AML-193 (cell line): Measurements from ENCODE around the gene TMEM255B.
"Not testable (repeated sequence)": the region's sequence is repeated elsewhere in the genome, so short reads cannot be mapped to it uniquely, and the experiment has no call there.

Experiments used
- DNase-seq, 2 experiments: peaks; one replicate each; lab custom pipeline; 2025; lab: John Stamatoyannopoulos, UW

The TMEM255B gene

DNA sequence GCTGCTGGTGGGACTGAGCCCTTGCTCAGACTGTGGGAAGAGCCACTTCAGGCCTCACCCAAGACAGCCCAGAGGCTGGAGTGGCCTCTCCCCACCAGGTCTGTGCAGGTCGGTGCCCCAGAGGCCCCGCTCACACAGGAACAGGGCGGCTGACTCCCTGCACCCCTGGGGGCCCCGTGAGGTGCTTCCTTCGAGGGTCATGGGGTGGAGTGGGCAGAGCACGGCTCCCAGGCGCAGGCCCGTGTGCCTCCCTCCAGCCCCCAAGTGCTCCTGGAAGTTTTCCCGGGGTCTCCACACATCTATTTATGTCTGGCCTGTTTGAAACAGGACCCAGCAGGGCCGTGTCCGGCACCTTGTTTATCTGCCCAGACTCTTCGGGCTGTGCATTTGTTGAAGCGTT, 9.5 kb upstream of the TMEM255B start:
- no peak for DNase-seq

DNA sequence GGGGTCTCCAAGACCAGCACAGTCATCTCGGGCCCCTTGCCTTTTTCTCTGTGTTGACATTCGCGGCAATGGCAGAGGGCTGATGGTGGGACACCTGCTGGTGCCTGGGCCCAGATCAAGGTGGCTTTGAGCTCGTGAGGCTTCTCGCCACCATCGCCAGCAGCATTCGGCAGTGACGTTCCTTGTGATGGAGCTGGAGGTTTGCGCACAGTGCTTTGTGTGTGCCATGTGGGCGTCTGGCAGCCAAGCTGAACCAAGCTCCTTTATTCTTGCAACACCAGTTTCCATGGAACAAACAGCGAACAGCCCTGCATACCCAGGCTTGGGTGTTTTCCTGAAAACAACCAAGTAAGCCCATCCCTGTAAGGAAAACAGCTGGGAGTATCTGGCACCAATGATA, 9.1 kb upstream of the TMEM255B start:
- no peak for DNase-seq

DNA sequence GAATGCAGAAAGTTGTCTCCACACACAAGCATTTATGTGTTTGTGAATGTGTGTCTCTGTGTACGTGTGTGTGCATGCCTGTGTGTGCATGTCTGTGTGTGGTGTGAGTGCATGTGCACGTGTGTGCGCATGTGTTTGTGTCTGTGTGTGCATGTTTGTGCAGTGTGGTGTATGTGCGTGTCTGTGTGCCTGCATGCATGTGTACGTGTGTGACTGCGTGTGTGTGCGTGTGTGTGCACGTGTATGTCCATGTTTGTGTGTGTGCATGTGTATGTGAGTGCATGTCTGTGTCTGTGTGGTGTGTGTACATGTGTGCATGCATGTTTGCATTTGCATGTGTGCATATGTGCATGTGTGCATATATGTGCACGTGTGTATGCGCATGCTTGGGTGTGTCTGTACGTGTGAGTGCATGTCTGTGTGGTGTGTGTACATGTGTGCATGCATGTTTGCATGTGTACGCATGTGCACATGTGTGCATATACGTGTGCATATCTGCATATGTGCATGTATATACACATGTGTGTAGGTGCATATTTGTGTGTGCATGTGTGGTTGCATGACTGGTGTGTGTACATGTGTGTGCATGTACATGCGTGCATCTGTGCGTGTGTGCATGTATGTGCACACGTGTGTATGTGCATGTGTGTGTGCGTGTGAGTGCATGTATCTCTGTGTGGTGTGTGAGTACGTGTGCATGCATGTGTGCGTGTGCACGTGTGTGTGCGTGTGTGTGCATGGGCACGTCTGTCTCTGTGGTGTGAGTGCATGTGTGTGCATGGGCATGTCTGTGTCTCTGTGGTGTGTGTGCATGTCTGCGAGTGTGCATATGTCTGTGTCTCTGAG, 8.2 kb upstream of the TMEM255B start:
- DNase-seq: no peak

DNA sequence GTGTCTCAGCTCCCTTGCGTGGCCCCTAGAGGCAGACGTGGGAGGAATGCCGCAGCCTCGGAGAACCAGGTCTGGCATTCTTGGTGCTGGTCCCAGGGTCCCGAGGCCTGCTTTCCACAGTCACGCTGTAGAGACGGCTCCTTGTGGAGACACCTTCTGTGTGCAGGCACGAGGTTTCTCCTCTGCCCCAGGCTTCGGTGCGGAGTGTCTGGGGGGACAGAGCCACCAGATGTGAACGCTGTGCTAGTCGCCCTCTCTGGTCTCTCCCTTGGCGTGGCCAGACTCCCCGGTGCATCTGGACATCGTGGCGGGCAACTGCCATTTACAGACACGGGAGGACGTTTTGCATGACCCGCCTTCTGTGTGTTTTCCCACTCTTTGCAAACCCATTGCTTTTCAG, 7.5 kb upstream of the TMEM255B start:
- DNase-seq: no peak

DNA sequence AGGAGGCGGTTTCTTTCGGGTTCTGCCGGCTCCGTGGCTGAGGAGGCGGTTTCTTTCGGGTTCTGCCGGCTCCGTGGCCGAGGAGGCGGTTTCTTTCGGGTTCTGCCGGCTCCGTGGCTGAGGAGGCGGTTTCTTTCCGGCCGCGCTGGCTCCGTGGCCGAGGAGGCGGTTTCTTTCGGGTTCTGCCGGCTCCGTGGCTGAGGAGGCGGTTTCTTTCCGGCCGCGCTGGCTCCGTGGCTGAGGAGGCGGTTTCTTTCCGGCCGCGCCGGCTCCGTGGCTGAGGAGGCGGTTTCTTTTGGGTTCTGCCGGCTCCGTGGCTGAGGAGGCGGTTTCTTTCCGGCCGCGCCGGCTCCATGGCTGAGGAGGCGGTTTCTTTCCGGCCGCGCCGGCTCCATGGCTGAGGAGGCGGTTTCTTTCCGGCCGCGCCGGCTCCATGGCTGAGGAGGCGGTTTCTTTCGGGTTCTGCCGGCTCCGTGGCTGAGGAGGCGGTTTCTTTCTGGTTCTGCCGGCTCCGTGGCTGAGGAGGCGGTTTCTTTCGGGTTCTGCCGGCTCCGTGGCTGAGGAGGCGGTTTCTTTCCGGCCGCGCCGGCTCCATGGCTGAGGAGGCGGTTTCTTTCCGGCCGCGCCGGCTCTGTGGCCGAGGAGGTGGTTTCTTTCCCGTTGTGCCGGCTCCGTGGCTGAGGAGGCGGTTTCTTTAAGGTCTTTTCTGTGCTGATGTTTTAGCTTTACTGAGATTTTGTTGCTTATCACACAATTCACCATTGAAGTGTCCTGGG, 6.6 kb upstream of the TMEM255B start:
- not testable (repeated sequence) for DNase-seq

DNA sequence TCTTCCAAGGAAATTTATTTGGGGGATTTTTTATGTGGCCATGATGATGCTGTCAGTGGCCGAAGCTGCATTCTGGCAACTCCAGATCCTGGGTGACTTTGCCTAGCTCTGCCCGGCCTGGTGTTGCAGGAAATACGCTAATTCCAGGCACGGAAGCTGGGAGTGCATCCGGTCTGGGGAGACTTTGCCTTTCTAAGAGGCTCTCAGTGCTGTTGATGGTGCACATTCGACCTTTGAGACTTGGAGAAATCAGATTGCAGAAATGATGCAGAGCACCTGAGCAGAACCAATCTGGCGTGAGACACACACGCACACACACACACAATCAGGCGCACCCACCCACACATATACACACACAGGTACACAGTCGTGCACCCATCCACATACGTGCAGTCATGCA, 5.9 kb upstream of the TMEM255B start:
- no peak for DNase-seq

DNA sequence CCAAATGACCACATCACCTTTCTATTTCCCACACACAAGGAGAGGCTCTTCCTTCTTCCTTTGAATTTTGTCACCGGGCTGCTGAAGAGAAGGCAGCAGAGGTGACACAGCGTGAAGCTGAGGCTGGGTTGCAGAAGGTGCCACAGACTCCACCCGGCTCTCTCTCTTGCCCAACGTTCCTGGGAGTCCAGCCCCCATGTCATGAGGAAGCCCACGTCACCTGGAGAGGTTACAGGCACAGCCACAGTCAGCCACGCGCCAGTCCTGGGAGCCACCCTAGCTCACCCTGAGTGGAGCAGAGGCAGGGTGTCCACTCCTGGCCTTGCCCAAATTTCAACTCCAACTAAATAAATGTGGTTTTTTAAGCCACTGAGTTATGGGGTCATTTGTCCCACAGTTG, 4.8 kb upstream of the TMEM255B start:
- DNase-seq: no peak

DNA sequence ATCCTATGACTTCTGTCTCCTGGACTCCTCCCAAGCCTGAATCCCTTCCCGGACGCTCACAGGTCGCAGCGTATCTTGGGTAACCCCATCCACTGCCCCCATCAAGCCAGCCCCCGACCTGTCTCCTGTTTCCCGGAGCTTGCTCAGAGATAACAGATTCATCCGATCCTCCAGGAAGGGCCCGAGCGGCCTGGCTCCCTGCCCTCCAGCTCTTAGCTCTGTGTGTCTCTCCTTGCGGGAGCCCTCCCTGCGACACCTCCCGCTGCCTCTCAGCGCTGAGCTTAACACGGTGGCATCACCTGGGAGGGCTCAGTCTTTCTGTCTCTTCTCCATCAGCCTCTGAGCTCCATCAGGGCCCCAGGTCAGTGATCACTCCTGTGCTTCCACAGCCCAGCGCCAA, 4.3 kb upstream of the TMEM255B start:
- no peak for DNase-seq

DNA sequence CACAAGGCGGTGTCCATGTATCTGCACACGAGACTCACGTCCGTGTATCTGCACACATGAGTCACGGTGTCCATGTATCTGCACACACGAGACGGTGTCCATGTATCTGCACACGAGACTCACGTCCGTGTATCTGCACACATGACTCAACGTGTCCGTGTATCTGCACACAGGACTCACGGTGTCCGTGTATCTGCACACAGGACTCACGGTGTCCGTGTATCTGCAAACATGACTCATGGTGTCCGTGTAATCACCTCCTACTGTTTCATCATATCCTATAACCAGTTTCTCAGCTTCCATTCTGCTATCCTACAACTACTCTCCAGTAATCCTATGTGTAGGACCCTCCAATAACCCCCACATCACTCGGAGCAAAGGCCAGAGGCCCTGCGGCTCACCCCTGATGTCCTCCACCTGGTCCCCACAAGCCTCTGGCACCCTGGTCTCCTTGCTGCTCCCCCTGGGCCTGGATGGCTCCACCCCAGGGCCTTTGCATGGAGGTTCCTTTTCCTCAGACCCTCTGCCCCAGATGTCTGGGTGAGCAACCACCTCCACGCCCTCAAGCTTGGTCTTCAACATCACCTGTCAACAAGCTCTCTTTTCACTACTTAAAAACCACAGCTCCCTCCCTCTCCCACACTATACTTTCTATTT, 2.5 kb upstream of the TMEM255B start:
- DNase-seq: no peak

DNA sequence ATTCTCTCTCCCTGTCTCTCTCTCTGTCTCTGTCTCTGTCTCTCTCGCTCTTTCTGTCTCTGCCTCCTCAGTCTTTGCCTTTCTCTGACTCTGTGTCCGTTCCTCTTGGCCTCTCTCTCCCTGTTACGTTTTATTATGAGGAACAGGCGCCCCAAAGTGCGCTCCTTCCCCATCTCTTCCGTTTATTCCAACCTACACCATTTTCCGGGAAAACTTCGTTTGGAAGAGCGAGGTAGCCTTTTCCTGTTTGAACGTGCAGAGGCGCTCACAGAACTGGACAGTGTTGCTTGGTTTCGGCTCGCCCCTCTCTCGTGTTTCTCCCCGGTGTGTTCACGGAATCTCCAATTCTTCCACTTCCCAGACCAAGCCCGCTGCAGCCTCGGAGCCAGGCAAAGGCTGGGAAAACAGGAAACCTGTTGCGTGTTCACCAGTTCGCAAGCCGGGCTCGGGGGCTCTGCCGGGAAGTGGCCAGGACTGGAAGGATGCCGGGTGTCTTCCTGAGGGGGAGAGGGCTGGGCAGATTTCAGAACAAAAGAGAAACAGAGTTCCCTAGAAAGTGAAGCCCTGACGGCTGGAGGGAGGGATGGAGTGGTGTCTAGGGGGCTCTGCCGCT, 605 bp downstream of the TMEM255B start:
- DNase-seq: no peak

DNA sequence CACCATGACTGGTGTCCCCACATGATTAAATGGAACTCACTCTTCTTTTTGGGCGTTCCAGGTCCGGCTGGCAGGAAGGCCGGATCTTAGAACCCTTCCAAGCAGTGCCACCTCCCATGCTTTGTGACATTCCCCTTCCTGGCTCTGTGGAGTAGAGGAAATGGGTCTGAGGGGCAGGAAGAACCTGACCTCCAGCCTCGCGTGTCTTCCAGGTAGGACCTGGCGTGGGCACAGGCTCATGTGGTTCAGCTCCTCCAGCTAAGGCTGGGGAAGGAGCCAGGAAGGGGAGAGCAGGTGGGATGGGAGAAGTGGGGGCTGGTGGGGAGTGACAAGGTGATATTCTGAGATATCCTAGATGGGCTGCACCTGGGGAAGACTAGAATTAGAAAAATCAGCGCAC, 2.1 kb downstream of the TMEM255B start:
- DNase-seq: no peak

DNA sequence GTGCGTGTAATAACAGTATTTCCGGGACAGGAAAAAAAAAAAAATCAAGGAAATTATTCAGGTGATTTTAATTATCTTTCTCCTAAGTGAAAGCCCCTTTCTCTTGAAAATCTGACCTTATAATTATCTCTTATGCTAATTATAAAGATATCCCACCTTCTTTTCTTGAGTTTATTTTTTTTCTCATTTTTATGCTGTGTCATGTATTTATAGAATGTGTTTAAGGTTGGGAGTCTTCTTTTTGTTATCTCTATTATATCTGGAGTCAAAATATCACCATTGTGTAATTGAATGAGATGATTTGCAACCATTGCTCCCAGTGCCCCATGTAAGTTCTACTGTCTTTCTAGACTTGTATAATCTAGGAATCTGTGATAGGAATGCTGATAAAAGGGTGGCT, 3.0 kb downstream of the TMEM255B start:
- DNase-seq: no peak

DNA sequence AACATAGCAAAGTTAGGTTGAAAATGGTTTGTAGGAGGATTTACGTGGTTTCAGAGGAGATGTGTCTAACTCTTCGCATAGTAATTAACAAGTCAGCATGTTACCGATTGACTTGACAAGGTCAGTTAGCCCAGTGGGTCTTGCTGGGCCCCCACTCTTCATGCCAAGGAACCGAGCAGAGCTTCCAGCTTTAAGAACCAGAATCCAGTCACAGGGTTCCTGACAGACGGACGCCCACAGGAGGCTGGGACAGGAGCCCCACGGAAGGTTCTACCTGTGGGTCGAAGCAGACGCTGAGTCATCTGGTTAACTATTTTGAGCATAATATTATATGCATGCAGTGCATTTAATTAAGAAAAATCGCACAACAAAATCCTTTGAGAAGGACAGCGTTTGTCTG, 3.5 kb downstream of the TMEM255B start:
- DNase-seq: no peak

DNA sequence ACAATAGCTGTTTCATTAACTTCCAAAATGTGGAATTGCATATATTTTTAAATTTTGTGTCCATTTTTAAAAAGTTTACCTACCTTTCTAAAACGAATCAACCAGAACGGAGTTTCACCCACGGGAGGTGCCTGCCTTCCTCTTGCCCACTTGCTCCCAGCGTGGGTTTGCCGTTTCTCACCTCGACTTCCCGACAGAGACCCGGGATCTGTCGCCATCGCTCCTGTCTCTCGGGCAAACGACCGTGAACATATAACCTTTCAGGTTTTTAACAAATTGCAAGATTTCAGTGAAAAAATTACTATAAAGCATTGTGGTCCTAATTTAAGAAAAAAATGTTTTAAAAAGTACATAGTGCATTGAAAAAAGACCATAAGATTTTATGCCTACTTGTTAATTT, 4.2 kb downstream of the TMEM255B start:
- no peak for DNase-seq

DNA sequence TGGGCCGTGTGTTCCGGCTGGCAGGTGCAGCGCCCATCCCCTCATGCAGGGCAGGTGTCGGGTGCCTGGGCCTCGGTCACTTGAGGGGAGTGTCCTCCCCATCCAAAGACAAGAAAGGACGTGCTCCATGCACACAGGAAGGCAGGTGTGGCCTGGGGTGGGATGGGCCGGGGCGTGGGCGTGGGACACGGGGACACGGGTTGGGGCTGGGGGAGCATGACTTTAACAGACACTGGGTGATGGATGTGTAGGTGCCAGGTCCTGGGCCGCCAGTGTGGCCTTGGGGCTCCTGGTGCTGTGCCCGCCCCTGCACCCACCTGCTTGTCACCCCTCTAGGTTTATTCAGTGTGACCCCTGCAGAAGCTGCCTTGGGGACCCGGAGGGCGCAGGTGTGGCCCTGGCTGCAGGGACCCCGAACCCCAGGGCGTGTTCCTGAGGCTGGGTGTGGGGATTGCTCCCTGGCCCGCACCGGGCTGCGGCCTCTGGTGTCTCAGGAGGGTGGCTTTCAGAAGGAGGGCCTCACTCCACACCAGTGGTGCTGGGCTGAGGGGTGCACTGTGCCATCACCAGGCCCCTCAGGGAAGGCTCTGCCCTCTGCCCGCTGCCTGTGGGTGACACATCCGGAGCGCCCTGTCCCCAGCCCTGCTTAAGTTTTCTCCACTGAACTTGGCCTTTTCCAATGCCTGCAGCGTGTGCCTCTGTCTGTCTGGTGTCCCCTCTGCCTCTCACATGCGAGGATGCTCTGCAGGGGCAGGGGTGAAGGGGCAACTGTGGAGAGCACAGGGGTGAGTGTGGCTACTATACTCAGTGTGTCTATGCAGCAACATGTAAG, 5.2 kb downstream of the TMEM255B start:
- DNase-seq: no peak

DNA sequence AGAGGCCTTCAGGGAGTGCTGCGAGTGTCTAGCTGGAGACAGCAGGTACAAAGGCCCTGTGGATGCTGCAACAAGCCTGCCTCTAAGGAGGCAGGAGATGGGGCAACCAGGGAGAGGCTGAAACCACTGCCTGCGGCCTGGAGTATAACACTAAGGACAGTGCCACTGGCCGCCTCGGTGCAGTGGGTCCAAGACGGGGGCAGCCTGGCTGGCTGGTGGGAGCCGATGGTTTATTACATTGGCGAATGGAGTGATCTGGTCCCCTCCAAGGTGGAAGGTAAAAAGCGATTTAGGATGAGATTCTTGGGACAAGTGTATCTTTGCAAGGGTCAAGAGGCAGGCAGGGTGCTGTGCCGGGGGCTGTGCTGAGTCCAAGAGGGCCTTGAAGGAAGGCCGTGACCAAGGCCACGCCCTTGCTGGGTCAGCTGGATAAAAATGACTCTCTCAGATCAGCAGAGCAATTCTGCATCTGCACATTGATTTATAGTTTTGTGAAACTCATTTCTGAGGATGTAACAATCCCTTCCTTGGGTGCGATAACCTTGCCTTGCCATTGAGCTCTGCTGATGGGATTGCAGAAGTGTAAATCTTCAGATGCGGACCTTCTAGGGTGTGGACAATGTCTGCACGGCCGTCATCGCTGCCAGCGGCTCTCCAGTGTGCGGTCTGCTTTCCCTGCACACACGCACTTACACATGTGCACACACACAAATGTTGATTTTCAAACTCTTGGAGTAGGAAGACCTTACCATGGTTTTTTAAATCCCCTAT, 6.0 kb downstream of the TMEM255B start:
- no peak for DNase-seq

DNA sequence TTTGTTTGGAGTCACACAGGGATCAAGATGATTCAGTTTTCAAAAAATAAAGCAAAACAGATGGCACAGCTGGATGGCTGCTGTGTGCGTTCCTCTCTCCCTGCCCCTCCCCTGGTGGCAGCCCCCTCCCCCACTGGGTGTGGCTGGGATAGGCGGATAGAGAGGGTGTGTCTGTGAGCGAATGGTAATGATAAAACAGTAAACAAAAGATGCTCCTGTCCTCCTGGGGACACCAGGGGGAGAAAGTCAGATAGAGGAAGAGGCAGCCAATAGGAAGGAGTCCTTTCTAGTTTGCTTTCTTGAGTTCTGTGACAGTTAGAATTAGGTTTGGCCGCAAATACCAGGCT, 6.5 kb downstream of the TMEM255B start:
- no peak for DNase-seq

DNA sequence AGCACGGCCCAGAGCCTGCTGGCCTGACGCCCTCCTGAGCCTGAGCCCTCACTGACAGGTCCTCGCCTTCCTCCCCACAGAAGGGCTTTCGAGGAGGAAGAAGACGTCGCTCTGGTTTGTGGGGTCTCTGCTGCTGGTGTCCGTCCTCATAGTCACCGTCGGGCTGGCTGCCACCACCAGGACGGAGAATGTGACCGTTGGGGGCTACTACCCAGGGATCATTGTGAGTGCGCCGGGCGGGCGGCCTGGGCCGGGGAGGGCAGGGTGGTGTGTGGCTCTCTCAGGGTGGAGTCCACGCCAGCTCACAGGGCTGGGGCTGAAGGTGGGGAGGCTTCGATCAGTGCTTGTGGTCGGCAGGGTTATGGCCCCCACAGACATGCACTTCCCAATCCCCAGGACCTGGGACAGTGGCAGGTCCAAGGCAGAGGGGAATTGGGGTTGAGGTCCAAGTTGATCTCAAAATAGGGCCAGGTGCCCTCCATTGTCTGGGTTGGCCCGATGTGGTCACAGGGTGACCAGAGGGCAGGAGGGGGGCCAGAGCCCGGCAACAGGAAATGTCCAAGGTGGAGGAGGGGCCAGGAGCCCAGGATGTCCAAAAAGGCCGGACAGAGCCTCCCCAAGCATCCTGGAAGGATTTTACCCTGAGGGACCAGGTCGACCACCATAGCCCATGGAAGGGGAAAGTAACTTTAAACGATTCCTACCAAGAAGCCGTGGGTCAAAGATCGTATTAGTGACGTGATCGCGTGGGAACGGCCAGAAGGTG, 7.2 kb downstream of the TMEM255B start:
- no peak for DNase-seq

DNA sequence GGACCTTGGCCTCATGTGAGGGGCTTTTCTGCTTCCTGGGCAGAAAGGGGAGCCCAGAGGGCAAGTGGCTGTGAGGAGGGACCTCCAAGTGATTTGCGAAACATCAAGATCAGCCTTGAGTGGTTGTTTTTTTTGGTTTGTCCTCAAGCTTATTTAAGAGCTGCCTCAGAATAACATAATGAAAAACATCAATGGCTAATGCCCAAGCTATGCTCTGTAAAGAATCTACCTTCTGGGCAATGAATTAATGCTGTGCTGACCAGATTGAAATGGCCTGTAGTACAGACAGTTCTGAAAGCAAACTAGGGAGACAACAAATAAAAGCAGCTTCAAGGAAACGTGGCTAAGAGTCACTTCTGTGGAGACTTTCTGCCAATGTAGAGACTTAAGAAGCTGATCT, 8.3 kb downstream of the TMEM255B start:
- DNase-seq: no peak
